ENCODE data around the gene CALN1. TPM values are rescaled to one million over a fixed set of nuclear protein-coding genes. Genes with fewer than 3 reads are reported as not detected.
"Not testable (repeated sequence)": the region's sequence is repeated elsewhere in the genome, so short reads cannot be mapped to it uniquely, and the experiment has no call there.

CALN1 gene
- polyA plus RNA-seq, 6 donors from 2014 or later, result not detected

GRCh38 chr7:71961283-71961682, 450.9 kb downstream of the CALN1 start:
- no peaks in the 10 kb centered on the region for H3K27me3 Mint-ChIP-seq
- ATAC-seq (ENCODE audit: low read depth in 2 of 2) (no peak), DNase-seq (no peak)
- H3K36me3 Mint-ChIP-seq, result no peaks in the 10 kb centered on the region
- H3K27ac Mint-ChIP-seq, result no peak overlapping the region
- no peak overlapping the region for H3K4me3 Mint-ChIP-seq
- peaks cover 0 to 4% (median 2%) of the 10 kb centered on the region in 7 donors for H3K9me3 Mint-ChIP-seq
- no peaks in the 10 kb centered on the region for H3K4me1 Mint-ChIP-seq

- H3K4me1 Mint-ChIP-seq, result no peaks in the 10 kb centered on the region
- no peak for ATAC-seq (ENCODE audit: low read depth in 2 of 2)
- H3K27ac Mint-ChIP-seq, result no peak overlapping the region
- H3K36me3 Mint-ChIP-seq, result no peaks in the 10 kb centered on the region
- H3K9me3 Mint-ChIP-seq, result peaks cover 0 to 7% (median 0%) of the 10 kb centered on the region in 7 donors
- no peak for DNase-seq
- H3K27me3 Mint-ChIP-seq, result no peaks in the 10 kb centered on the region
- no peak overlapping the region for H3K4me3 Mint-ChIP-seq
Measured at GRCh38 chr7:71942115-71942514, 470.0 kb downstream of the CALN1 start.

- peak overlapping the region in 1 of 6 donors; percentile 34 for H3K27ac Mint-ChIP-seq
- ATAC-seq (ENCODE audit: low read depth in 2 of 2) (no peak), DNase-seq (no peak)
- no peaks in the 10 kb centered on the region for H3K4me1 Mint-ChIP-seq
- no peaks in the 10 kb centered on the region for H3K36me3 Mint-ChIP-seq
- no peaks in the 10 kb centered on the region for H3K27me3 Mint-ChIP-seq
- H3K4me3 Mint-ChIP-seq, result no peak overlapping the region
- H3K9me3 Mint-ChIP-seq, result peaks cover 0 to 23% (median 8%) of the 10 kb centered on the region in 7 donors
Measured at GRCh38 chr7:71937840-71938371, 474.2 kb downstream of the CALN1 start.

DNA sequence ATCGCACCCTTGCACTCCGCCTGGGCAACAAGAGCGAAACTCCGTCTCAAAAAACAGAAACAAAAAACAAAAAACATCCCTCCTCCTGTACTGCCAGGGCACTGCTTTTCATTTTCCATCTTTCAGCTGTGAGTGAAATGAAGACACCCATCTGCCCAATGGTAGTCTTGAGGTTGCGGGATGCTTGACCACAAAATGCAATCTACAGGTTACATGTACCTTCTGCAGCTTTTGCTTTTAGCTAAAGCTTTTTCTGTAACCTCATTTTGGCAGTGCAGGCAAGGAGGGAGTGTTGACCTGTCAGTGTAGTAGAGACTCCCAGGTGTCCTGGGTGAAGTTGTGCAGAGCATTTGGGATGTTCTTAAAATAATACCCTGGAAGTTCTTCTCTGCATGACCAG, 476.5 kb downstream of the CALN1 start:
- ATAC-seq (ENCODE audit: low read depth in 2 of 2) (no peak), DNase-seq (no peak)
- no peaks in the 10 kb centered on the region for H3K36me3 Mint-ChIP-seq
- H3K27me3 Mint-ChIP-seq, result no peaks in the 10 kb centered on the region
- no peak overlapping the region for H3K4me3 Mint-ChIP-seq
- no peaks in the 10 kb centered on the region for H3K4me1 Mint-ChIP-seq
- peaks cover 0 to 25% (median 8%) of the 10 kb centered on the region in 7 donors for H3K9me3 Mint-ChIP-seq
- H3K27ac Mint-ChIP-seq, result no peak overlapping the region

DNA sequence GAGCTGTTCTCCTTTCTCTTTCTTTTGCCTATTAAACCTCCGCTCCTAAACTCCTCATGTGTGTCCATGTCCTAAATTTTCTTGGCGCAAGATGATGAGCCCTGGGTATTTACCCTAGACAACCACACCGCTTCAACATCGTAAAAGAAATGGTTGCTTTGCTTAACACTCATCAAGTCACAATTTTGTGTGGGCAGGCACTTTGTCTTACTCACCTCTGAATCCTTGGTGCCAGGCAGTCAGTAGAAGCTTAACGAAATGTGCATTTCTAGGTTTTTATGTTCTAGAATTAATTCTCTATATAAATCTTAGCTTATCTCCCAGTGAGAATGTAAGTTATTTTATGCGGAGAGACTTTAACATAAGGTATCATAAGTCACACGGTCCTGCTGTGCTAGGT, 478.7 kb downstream of the CALN1 start:
- Mint-ChIP-seq H3K27me3 (no peaks in the 10 kb centered on the region), H3K4me1 (no peaks in the 10 kb centered on the region), H3K36me3 (no peaks in the 10 kb centered on the region), H3K27ac (no peak overlapping the region), H3K9me3 (peaks cover 5 to 43% (median 8%) of the 10 kb centered on the region in 7 donors), H3K4me3 (no peak overlapping the region)
- DNase-seq (no peak), ATAC-seq (ENCODE audit: low read depth in 2 of 2) (no peak)

- ATAC-seq (ENCODE audit: low read depth in 2 of 2) (no peak), DNase-seq (no peak)
- no peak overlapping the region for H3K4me3 Mint-ChIP-seq
- H3K27ac Mint-ChIP-seq, result no peak overlapping the region
- peaks cover 0 to 7% of the 10 kb centered on the region in 2 donors for H3K36me3 Mint-ChIP-seq
- no peaks in the 10 kb centered on the region for H3K4me1 Mint-ChIP-seq
- no peaks in the 10 kb centered on the region for H3K27me3 Mint-ChIP-seq
- peaks cover 18 to 49% (median 26%) of the 10 kb centered on the region in 7 donors for H3K9me3 Mint-ChIP-seq
Measured at GRCh38 chr7:71925663-71926062, 486.5 kb downstream of the CALN1 start.

- not testable (repeated sequence) for H3K4me1 Mint-ChIP-seq; H3K4me3 Mint-ChIP-seq; H3K36me3 Mint-ChIP-seq; H3K27me3 Mint-ChIP-seq; H3K27ac Mint-ChIP-seq; ATAC-seq (ENCODE audit: low read depth in 2 of 2); DNase-seq
- peaks cover 4 to 30% (median 15%) of the 10 kb centered on the region in 7 donors for H3K9me3 Mint-ChIP-seq
Measured at GRCh38 chr7:71914204-71914603, 497.9 kb downstream of the CALN1 start.

GRCh38 chr7:71912476-71912875, 499.7 kb downstream of the CALN1 start:
- no peak for DNase-seq
- Mint-ChIP-seq H3K27ac (no peak overlapping the region), H3K27me3 (no peaks in the 10 kb centered on the region), H3K36me3 (peaks cover 0 to 5% of the 10 kb centered on the region in 2 donors), H3K9me3 (peaks cover 4 to 36% (median 14%) of the 10 kb centered on the region in 7 donors), H3K4me3 (no peak overlapping the region), H3K4me1 (no peaks in the 10 kb centered on the region)
- no peak for ATAC-seq (ENCODE audit: low read depth in 2 of 2)

- H3K4me3 Mint-ChIP-seq, result no peak overlapping the region
- H3K4me1 Mint-ChIP-seq, result no peaks in the 10 kb centered on the region
- peaks cover 2 to 33% (median 11%) of the 10 kb centered on the region in 7 donors for H3K9me3 Mint-ChIP-seq
- no peak overlapping the region for H3K27ac Mint-ChIP-seq
- H3K27me3 Mint-ChIP-seq, result no peaks in the 10 kb centered on the region
- ATAC-seq (ENCODE audit: low read depth in 2 of 2), result no peak
- DNase-seq, result no peak
- peaks cover 0 to 4% of the 10 kb centered on the region in 2 donors for H3K36me3 Mint-ChIP-seq
Measured at GRCh38 chr7:71911051-71911450, 501.1 kb downstream of the CALN1 start.

GRCh38 chr7:71905821-71906220, 506.3 kb downstream of the CALN1 start:
- H3K36me3 Mint-ChIP-seq, result peaks cover 0 to 4% of the 10 kb centered on the region in 2 donors
- no peak overlapping the region for H3K27ac Mint-ChIP-seq
- H3K4me1 Mint-ChIP-seq, result no peaks in the 10 kb centered on the region
- H3K9me3 Mint-ChIP-seq, result peaks cover 0 to 54% (median 17%) of the 10 kb centered on the region in 7 donors
- DNase-seq (no peak), ATAC-seq (ENCODE audit: low read depth in 2 of 2) (no peak)
- no peak overlapping the region for H3K4me3 Mint-ChIP-seq
- no peaks in the 10 kb centered on the region for H3K27me3 Mint-ChIP-seq

- Mint-ChIP-seq H3K4me3 (no peak overlapping the region), H3K36me3 (peaks cover 0 to 4% of the 10 kb centered on the region in 2 donors), H3K27ac (no peak overlapping the region), H3K9me3 (peaks cover 0 to 51% (median 14%) of the 10 kb centered on the region in 7 donors), H3K4me1 (no peaks in the 10 kb centered on the region), H3K27me3 (no peaks in the 10 kb centered on the region)
- ATAC-seq (ENCODE audit: low read depth in 2 of 2) (no peak), DNase-seq (no peak)
Measured at GRCh38 chr7:71904484-71904883, 507.7 kb downstream of the CALN1 start.

DNA sequence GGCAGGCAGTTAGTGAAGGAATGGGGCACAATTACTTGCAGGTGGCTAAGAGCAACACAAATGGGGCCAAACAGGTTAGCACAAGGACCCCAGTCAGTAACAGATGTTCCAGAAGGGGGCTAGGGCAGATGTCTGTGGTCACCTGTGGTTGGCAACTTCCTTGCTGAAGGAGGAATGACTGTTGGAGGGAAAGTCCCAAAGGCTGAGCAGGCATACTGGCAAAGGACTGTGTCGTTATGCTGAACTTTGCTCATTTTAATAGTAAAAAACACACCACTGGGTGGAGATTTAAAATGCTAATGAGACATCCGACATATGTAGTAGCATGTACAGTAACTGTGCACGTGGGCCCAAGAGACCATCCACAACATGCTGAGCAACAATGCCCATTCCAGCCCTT, 511.6 kb downstream of the CALN1 start:
- Mint-ChIP-seq H3K9me3 (peaks cover 0 to 37% (median 10%) of the 10 kb centered on the region in 7 donors), H3K36me3 (no peaks in the 10 kb centered on the region), H3K4me3 (no peak overlapping the region), H3K27ac (no peak overlapping the region), H3K4me1 (no peaks in the 10 kb centered on the region), H3K27me3 (no peaks in the 10 kb centered on the region)
- ATAC-seq (ENCODE audit: low read depth in 2 of 2) (no peak), DNase-seq (no peak)

DNA sequence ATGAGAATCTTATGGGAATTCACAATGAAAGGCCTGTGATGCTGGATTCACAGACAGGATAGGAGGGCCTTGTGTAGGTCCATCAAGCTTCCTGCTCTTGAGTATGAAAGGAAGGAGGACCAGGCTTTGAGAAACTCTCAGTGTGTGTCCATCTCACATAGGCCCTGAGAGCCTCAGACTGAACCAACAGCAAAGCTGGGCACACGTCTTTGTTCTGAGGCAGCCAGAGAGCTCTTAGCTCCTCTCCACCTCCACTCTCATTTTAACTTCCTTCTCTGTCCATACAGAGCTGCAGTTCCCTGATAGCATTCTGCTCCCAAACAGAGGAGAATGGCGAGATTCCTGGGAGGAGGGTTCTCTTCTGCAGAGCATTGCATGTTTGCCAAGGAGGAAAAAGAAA, 515.6 kb downstream of the CALN1 start:
- Mint-ChIP-seq H3K36me3 (no peaks in the 10 kb centered on the region), H3K27ac (no peak overlapping the region), H3K4me1 (no peaks in the 10 kb centered on the region), H3K4me3 (no peak overlapping the region), H3K9me3 (peaks cover 0 to 10% (median 0%) of the 10 kb centered on the region in 7 donors), H3K27me3 (no peaks in the 10 kb centered on the region)
- no peak for ATAC-seq (ENCODE audit: low read depth in 2 of 2)
- DNase-seq, result no peak

DNA sequence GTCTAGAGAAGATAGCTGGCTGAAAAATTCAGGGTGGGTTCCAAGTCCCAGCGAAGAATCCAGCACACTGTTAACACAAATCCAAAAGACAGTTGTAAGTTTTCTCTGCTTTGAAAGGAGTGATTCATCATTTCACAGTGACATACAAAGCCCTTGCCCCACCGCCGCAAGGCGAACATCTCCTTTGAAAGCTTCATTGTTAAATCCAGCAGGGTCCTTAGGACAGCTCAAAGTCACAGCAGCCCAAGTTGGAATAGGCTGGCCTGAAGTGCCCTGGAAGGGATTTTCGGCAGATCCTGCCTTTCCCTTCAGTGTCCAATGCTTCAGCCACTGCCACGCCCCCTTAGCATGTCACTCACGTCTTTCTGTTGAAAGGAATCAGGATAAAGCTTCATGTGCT, 526.1 kb downstream of the CALN1 start:
- DNase-seq (no peak), ATAC-seq (ENCODE audit: low read depth in 2 of 2) (no peak)
- no peaks in the 10 kb centered on the region for H3K36me3 Mint-ChIP-seq
- H3K9me3 Mint-ChIP-seq, result peaks cover 6 to 32% (median 20%) of the 10 kb centered on the region in 7 donors
- H3K27ac Mint-ChIP-seq, result no peak overlapping the region
- no peak overlapping the region for H3K4me3 Mint-ChIP-seq
- peaks cover 0 to 4% (median 0%) of the 10 kb centered on the region in 3 donors for H3K27me3 Mint-ChIP-seq
- no peaks in the 10 kb centered on the region for H3K4me1 Mint-ChIP-seq

DNA sequence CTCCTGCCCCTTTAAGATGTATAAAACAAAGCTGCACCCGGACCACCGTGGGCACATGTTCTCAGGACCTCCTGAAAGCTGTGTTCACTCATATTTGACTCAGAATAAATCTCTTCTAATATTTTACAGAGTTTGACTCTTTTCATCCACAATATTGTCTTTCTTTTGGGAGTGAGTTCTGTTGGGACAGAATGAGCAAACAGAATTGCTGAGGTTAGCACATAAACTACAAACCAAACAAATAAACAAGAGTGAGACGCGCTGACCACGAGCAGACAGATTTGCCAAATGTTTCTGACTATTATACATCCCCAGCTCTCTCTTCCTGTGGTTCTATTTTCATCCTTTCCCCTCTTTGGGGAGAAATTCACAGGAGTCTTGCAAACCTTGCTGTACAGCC, 526.7 kb downstream of the CALN1 start:
- peaks cover 6 to 34% (median 20%) of the 10 kb centered on the region in 7 donors for H3K9me3 Mint-ChIP-seq
- H3K27ac Mint-ChIP-seq, result no peak overlapping the region
- no peaks in the 10 kb centered on the region for H3K36me3 Mint-ChIP-seq
- H3K4me3 Mint-ChIP-seq, result peak overlapping the region in 1 of 8 donors; percentile 77
- no peaks in the 10 kb centered on the region for H3K4me1 Mint-ChIP-seq
- no peak for DNase-seq
- no peak for ATAC-seq (ENCODE audit: low read depth in 2 of 2)
- H3K27me3 Mint-ChIP-seq, result peaks cover 0 to 4% (median 0%) of the 10 kb centered on the region in 3 donors

All from naive B cell (primary cell).